Forelimb muscle (tissue), 1 donor: ENCODE measurements around the gene TRIOBP. TPM values are rescaled to one million over a fixed set of nuclear protein-coding genes. Genes with fewer than 3 reads are reported as not detected.
A peak's percentile ranks its signal among the peaks of the same experiment; 100 is the strongest.

Experiments used
- DNase-seq: peaks from one replicate; pipeline ENCODE4 v3.0.0-alpha.2; 2013; ENCODE audit warnings: low read depth
- polyA plus RNA-seq: library from polyadenylated mRNA; unstranded; fragments of 120-200 nt; gene quantifications from one replicate; pipeline ENCODE4 v1.2.1, GENCODE V29; 2013; ENCODE audit not compliant: insufficient read length

TRIOBP gene
- polyA plus RNA-seq, 1 donor = 39.9 TPM

DNA sequence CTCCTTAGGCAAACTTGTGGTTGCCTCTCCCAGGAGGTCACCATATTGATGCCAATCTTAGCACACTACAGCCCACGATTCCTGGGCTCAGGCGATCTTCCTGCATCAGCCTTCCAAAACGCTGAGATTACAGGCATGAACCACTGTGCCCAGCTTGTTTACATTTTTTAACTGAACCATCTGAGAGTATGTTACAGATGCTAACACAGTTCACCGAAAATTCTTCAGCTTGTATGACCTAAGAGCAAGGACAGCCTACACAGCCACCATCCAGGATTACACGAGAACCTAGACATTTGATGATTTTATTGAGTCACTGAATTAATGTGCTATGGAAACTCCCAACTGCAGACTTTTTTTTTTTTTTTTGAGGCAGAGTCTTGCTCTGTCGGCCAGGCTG is 27.3 kb upstream of the TRIOBP start:
- DNase-seq = no peak

DNA sequence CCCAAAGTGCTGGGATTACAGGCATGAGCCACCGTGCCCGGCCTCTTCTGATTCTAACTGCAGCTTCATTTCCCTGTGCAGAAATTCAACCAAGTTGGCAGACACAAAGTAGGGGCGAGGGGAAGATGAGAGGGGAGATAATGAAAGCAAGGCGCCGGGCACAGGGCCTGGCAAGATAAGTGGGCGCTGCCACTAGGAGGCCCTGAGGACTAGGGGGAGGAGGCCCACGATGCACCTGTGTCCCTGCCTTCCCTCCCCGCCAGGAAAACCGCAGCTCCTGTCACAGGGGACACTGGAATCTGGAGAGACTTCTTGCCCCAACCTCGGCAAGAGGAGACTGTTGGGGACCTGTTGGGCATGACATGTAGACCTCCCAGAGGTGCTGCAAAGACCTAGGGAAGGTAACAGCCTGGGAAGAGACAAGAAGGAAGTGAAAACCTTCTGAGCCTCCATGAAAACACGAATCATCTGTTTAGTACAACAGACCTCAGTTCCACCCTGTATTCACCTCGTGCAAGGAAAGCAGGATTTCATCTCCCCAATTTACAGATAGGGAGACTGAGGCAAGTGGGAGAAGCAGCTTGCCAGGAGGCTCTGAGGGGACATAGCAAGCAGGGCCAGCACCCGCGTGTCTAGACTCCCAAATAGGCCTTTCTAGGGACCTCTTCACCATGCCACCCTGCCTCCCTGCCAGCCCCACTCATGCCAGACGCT is 24.5 kb upstream of the TRIOBP start:
- DNase-seq = no peak

DNA sequence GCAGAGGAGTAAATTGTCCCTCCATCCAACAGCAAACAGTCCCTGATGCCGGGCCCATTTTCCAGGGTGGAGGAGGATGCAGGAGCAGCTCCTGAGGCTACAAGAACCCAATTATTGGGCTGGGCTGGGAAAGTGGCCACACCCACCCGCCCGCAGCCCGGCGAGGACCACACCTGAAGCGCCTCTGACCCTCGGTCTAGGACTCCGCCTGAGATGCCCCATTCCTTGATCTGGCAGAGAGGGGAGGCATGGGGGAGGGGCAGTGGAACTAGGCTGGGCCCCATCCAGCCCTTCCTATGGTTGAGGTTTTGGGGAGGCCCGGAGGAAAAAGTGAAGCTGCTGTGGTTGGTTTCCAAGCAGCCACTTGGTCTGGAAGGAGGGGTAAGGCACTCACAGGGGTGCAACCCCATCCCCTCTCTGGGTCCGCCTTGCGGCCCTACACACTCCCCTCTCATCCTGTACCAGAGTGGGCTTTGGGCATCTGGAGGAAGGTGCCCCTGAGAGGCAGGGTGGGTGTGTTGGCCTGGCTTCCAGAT is 23.9 kb upstream of the TRIOBP start:
- DNase-seq = no peak

DNA sequence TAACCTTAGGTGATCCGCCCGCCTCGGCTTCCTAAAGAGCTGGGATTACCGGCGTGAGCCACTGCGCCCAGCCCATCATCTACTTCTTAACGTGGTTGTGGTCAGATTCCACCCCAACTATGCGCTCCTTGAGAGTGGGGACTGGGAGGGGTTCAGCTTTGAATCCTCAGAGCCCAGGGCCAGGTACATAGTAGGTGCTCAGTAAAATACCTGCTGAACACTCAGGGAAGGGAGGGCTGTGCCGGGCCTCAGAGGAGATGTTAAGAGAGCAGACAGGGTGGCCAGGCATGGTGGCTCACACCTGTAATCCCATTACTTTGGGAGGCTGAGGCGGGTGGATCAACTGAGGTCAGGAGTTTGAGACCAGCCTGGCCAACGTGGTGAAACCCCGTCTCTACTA is 22.6 kb upstream of the TRIOBP start:
- no peak for DNase-seq

DNA sequence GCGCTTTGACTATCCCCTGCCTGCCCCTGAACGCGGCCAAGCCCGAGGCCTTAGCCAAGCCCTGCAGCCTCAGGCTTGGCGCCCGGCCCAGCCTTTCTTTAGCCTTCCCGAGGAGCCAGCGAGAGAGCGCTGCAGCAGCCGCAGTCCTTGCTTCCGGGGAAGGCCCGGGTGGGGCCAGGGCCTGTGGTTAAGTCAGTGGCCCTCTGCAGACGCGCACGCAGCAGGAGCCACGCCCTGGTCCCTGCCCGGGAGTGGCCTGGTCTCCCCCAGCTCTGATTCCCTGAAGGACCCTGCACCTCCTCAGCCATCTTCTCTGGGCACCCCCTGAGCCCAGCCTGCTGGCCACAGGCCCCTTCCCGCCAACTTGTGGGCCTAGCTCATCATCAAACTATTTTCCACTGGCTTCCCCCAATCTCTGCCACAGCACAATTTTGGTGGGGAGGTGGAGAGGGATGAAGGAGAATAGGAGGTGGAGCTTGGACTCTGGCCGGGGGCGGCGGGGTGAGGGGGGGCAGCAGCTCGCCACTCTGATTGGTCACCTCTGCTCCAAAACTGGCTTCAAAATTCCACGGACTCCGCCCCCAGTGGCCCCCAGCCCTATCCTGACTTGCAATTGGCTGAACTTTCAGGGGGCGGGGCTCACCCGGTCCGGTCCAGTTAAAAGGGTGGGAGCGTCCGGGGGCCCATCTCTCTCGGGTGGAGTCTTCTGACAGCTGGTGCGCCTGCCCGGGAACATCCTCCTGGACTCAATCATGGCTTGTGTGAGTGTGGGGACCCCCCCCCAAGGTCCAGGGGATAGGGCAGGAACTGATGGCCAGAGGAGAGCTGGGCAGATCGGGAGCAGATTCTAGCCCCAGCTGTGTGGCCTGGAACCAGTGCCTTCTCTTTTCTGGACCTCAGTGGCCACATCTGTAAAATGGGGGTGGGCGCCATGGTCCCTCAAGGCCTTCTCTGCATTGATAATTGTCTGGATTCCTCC is 21.6 kb upstream of the TRIOBP start, which contains the start of gene LGALS1:
Gene LGALS1, plus strand, starts transcription at position 686 of the 979 bp plus-strand sequence. Its CDS starts 67 bp downstream, at position 753.
- peak; percentile 83 for DNase-seq

DNA sequence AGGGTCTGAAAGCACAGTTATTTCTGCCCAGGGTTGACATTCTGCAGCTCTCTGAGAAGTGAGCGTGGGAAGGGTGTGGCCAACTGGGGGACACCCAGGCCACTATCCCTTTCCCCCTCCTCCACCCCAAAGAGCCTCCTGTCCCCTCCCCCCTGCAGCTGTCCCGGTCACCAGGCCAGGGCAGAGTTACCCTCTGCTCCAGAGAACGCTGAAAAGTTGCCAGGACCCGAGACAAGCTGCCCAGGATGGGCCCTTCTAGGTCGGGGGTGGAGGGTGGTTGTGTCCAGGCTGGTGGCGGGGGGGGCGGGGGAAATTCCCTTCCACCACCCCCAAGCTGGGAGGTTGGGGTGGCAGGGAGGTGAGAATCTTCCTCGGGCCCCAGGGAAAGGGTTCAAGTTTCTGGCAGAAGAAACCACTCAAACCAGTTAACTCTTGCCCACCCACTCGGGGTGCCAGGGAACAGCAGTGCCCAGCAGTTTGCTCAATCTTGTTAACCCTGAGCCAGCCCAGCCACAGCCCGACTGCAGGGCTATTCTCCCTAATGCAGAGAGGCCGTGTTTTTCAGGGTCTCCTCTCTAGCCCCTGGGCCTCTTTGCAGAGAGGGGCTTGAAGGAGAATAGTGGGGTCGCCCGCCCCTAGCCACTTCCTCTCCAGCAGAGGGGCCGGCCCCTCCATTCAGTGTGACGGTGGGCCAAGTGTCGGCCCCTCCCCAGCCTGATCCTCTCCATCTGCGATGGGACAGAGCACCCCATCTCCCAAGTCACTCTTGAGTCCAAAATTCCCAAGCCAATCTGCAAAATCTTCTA is 20.7 kb upstream of the TRIOBP start:
- DNase-seq = no peak

DNA sequence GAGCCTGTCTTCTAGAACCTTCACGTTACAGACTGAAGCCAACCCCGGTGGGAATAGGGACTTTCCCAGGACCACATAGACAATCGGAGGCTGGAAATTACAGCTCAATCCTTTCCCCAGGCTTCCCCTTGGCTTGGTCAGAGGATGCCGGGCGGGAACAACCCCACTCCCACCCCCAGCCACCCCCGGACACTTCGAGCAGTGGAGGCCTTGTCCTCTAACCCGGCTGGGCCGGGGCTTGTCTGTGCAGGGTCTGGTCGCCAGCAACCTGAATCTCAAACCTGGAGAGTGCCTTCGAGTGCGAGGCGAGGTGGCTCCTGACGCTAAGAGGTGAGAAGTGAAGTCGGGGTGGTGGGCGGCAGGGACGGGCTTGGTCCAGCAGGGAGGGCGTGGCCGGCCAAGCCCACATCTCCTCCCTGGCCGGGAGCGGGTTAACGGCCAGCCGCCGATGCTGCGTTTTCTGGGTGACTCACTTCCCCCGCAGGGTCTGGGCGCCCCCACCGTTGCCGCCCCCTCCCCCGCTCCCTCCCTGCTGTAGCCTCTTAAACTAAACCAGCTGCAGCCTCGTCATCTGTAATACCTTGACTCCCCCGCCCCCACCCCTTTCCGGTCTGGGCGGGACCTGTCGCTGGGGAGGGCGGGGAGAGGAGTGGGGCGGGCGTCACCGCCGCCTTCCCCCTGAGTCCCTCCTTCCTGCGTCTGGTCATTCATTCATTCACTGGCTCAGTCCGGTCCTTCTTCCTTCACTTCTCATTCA is 19.9 kb upstream of the TRIOBP start:
- no peak for DNase-seq

DNA sequence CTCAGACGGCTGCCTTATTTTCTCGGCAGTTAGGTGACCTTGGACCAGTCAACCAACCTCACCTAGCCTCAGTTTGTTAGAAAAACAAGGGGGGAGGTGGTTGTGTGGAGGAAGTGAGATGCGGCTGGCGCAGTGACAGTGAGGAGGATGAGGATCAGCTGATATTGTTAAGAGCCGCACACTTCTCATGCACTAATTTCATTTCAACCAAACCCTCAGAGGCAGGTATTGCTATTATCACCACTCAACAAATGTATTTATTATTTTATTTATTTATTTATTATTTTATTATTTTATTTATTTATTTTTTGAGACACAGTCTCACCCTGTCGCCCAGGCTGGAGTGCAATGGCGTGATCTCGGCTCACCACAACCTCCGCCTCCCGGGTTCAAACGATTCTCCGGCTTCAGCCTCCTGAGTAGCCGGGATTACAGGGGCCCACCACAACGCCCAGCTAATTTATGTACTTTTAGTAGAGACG is 19.3 kb upstream of the TRIOBP start:
- no peak for DNase-seq

DNA sequence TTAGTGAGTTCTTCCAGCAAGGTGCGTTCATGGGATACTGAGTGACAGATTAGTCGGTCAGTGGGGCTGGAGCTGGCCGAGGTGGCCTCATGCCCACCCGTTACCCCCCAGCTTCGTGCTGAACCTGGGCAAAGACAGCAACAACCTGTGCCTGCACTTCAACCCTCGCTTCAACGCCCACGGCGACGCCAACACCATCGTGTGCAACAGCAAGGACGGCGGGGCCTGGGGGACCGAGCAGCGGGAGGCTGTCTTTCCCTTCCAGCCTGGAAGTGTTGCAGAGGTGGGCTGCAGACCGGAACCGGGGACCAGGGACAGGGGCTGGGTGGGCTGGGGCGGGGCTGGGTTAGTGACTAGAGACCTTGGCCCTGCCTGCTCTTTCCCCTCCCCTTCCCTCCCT is 18.5 kb upstream of the TRIOBP start:
- no peak for DNase-seq

DNA sequence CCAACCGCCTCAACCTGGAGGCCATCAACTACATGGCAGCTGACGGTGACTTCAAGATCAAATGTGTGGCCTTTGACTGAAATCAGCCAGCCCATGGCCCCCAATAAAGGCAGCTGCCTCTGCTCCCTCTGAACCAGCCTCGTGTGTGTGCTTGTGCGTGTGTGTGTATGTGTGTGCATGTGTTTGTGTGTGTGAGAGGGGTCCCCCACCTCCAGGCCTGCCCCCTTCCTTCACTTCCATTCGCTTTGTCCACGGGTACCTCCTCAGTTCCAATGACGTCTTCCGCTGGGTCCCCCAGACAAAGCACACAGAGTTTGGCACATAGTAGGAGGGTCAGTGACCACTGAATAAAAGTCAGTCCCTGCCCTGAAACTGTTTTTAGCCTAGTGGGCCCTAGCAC is 17.2 kb upstream of the TRIOBP start:
- DNase-seq = no peak

DNA sequence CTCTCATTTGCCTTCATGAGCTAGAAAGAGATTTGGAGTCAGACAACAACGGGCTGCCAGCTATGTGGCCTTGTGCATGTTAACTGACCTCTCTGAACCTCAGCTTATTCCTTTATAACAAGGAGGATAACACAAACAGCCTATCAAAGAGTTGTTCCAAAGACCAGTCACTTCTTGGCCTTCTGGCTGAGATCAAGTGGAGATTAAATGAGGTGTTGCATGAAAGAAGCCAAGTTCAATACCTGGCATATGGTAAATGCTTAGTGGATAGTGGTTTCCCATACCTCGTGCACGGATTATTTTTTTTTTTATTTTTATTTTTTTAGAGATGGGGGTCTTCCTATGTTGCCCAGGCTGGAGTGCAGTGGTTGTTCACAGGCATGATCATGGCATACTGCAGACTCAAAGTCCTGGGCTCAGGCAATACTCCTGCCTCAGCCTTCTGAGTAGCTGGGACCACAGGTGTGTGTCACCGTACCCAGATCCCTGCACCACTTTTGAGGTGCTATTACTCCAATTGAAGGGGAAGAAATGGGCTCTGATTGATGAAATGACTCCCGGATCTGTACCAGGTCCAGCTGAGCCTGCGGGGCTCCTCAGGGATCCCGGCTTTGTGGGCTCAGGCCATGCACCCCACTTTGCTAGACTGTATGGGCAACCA is 16.5 kb upstream of the TRIOBP start:
- no peak for DNase-seq

DNA sequence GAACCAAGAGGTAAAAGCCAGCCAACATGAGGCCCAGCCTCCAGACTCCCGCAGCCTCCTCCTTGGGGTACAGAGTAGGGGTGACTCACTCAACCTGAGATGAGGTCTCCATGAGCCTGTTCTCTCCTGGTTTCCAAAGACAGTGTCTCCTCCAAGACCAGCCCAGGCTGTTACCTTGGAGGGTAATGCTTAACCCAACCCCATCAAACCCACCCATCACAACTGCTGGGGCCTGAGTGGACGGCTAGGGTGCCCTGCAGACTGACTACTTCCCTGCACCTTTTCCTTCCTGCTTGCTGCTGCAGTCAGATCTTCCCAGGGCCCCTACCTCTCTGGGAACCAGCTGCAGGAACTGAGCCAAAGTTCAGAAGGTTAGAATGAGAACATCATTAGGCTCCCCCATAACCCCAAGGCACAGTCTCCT is 15.8 kb upstream of the TRIOBP start:
- DNase-seq = no peak

DNA sequence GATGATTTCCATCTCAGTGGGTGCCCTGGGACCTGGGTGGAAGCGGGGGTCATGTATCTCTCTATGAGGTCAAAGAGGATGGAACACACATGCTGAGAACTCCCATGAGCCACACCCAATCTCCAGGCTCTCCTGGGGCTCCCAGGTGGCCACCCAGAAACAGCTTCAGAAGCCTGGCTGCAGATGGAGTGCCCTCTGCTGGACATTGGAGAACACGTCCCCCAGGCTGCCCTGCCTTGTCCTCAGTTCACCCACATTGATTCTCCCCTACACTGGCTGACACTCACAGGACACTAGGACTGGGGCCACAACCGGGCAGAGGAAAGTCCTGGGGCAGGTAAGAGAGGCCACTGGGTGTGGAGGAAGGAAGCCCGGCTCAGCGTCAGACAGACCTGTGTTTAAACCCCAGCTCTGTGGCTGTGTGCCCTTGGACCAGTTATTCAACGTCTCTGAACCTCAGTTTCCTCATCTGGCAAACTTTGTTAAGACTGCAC is 15.2 kb upstream of the TRIOBP start:
- DNase-seq = no peak

DNA sequence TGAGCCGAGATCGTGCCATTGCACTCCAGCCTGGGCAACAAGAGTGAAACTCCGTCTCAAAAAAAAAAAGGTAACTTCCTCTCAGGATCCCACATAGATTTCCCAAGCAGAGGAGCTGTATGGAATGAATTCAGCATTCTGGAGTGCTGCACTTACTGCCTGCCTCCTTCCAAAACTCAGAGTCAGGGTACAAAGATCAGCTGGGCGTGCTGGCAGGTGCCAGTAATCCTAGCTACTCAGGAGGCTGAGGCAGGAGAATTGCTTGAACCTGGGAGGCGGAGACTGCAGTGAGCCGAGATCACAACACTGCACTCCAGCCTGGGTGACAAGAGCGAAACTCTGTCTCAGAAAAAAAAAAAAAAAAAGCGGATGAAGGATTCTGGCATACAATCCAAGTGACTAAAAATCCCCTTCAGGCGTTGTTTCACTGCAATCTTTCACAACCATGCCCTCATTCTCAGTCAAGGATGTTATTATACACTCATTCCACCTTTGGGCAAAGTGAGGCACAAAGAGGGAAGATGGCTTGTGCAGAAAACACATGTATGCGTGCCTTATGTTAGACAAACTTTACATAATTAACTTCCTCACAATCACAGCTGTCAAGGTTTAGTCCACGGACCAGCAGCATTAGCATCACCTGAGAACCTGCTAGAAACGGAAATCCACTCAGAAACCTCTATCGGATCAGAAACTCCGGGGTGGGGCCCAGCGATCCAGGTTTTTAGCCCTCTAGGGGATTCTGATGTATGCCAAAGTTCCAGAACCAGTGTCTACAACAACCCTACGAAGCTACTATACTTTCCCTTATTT is 11.8 kb upstream of the TRIOBP start:
- DNase-seq = no peak

DNA sequence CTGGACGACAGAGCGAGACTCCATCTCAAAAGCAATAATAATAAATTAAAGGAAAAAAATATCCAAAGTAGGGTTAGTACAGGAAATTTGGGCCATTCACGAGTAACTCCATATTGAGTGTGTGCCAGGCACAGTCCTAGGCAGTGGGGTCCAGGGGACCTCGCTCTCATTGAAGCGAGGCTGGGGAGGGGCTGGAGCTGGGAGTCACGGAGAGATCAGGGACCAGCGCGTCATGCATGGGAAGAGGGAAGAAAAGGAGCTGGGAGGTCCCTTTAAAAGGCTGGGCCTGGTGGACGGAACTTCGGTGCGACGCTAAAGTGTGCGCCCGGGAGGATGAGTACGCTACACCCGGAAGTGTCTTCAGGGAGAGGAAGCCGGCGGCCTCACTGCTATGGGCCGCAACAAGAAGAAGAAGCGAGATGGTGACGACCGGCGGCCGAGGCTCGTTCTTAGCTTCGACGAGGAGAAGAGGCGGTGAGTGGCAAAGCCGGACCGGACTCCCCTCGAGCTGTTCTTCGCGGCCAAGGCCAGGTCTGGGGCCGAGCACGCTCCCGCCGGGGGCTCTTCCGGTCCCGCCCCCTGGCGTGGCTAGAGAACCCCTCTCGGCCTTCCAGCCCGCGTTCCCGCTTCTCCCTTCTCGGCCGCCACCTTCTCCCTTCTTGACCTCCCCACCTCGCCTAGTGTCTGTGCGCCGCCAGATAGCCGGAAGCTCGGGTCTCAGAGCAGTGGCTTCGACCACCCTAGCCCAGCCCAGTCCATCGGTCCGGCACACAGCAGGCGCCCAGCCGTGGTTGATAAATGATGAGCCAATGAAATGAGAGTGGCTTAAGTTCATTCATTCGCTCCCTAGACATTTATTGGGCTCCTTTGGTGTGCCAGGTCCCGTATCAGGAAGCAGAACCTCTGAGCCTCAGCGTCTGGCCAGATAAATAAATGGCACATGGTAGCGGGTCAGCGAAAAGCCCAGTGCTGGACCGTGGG is 10.6 kb upstream of the TRIOBP start, which contains the start of gene NOL12:
Gene NOL12, plus strand, starts transcription at position 342 of the 981 bp plus-strand sequence. Its CDS starts 50 bp downstream, at position 392.
- peak; percentile 76 for DNase-seq

DNA sequence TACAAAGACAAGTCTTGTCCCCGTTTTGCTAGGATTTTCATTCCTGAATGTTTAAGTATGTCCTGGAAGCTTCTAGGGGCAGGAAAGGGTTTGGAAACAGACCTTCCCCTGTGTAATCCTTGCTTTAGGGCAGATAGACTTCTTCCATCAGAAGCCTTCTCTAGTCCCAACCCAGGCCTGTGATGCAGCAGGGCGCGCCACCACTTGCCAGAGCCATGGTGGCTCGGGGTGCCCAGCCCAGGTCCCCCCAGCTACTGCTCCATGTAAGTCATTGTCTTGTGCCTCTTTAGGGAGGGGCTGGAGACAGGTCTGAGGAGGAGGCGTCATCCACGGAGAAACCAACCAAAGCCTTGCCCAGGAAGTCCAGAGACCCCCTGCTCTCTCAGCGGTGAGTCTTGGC is 6.4 kb upstream of the TRIOBP start:
- no peak for DNase-seq

DNA sequence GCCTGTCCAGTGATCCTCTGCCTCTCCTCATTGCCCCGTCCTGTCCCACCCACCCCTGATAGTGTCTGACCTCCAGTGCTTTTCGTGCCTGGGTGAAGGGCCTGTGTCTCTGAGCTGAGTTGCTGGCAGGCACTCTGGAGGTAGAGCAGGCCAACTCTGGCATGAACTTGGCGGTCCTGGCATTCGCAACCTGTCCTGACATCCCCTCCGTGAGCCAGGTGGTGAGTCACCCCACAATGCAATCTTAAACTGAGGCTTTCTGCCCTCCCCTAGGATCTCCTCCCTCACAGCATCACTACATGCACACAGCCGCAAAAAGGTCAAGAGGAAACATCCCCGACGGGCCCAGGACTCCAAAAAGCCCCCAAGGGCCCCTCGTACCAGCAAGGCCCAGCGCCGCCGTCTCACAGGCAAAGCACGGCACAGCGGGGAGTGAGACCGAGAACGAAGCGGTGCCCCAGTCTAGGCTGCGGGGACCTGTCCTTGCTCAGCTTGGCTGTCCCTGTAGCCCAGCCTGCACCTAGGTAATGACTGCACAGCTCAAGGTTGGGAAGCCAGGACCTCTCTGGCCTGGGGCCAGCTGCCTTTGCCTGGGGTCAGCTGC is 5.8 kb upstream of the TRIOBP start:
- no peak for DNase-seq
